Caco-2 (cell line): ENCODE measurements around the gene NRSN2. TPM values are rescaled to one million over a fixed set of nuclear protein-coding genes. Genes with fewer than 3 reads are reported as not detected.
A peak's percentile ranks its signal among the peaks of the same experiment; 100 is the strongest.

ENCODE experiments used
- BruUV-seq: library from RNA; stranded (reverse); fragments of 400-500 nt; replicated peaks from 2 replicates; lab custom pipeline; 2021; lab: Mats Ljungman, UMichigan
- CTCF ChIA-PET: fragments of 300-600 bp; sonication (Branson Sonifier 250); formaldehyde crosslinking; loops from one replicate; lab custom pipeline; 2022; ENCODE audit warnings: antibody characterized with exemption; lab: Charles Lee
- POLR2A ChIA-PET: fragments of 300-600 bp; sonication (Branson Sonifier 250); formaldehyde crosslinking; loops from one replicate; lab custom pipeline; 2022; ENCODE audit warnings: antibody characterized with exemption; lab: Charles Lee
- DNase-seq, 2 experiments: peaks; one replicate each; pipeline versions ENCODE4 v3.0.0 to v3.0.0-alpha.2; 2020 to 2022
- H3K27me3 ChIP-seq: replicated peaks from 2 replicates; pipeline ENCODE4 v1.6.0; 2011; ENCODE audit warnings: low read length; ENCODE audit not compliant: control insufficient read depth, insufficient read depth
- H3K36me3 ChIP-seq: 2 replicates; pipeline ENCODE4 v1.5.1; 2011; ENCODE audit warnings: low read length; ENCODE audit not compliant: control insufficient read depth, insufficient read depth
- H3K4me1 ChIP-seq: fragments of 250-450 bp; sonication (Bioruptor Pico); 2 replicates; pipeline ENCODE4 v1.5.1; 2020; ENCODE audit warnings: mild to moderate bottlenecking
- H3K4me3 ChIP-seq: 2 replicates; pipeline ENCODE4 v1.5.1; 2011; ENCODE audit warnings: low read depth, mild to moderate bottlenecking, control low read depth, low read length
- H3K9me3 ChIP-seq: fragments of 250-450 bp; sonication (Bioruptor Pico); 2 replicates; pipeline ENCODE4 v1.5.1; 2020; ENCODE audit warnings: mild to moderate bottlenecking, moderate library complexity
- H3K27ac Mint-ChIP-seq: one replicate; pipeline ENCODE4 v1.8.0; 2022; ENCODE audit warnings: mixed read lengths; ENCODE audit not compliant: unreplicated experiment
- H3K27me3 Mint-ChIP-seq: one replicate; pipeline ENCODE4 v1.8.0; 2022; ENCODE audit warnings: mixed read lengths; ENCODE audit not compliant: insufficient read depth, unreplicated experiment
- H3K36me3 Mint-ChIP-seq: one replicate; pipeline ENCODE4 v1.8.0; 2022; ENCODE audit warnings: mild to moderate bottlenecking, mixed read lengths; ENCODE audit not compliant: insufficient read depth, unreplicated experiment
- H3K4me1 Mint-ChIP-seq: one replicate; pipeline ENCODE4 v1.8.0; 2022; ENCODE audit warnings: low read depth, mixed read lengths; ENCODE audit not compliant: unreplicated experiment
- H3K4me3 Mint-ChIP-seq: one replicate; pipeline ENCODE4 v1.8.0; 2022; ENCODE audit warnings: mild to moderate bottlenecking, moderate library complexity, mixed read lengths; ENCODE audit not compliant: unreplicated experiment
- H3K9me3 Mint-ChIP-seq: one replicate; pipeline ENCODE4 v1.8.0; 2022; ENCODE audit warnings: mixed read lengths; ENCODE audit not compliant: unreplicated experiment
- CTCF ChIP-seq, 2 experiments: fragments of 200-600 bp in 1 of 2; IDR thresholded peaks; 1 replicate in 1 of 2; 2 replicates in 1 of 2; pipeline versions ENCODE4 v1.5.1 to v1.8.0; 2011 to 2022; ENCODE audit warnings: antibody characterized with exemption in 1 of 2, control low read depth in 1 of 2, inconsistent platforms in 1 of 2, low read depth in 1 of 2, low read length in 1 of 2, mild to moderate bottlenecking in 1 of 2, moderate library complexity in 1 of 2; ENCODE audit not compliant: insufficient read depth in 1 of 2, severe bottlenecking in 1 of 2, unreplicated experiment in 1 of 2
- intact Hi-C: fragments of 100-400 bp; cut with micrococcal nuclease; formaldehyde crosslinking; loops from one replicate; pipeline ENCODE4 v1.10.0; 2022; ENCODE audit not compliant: unreplicated experiment
- total RNA-seq: library from RNA; stranded (reverse); gene quantifications from 2 replicates; pipeline ENCODE4 v1.2.3, GENCODE V29; 2022

Gene NRSN2
- total RNA-seq, 1 experiment from 2014 or later = 27.5 TPM

GRCh38 chr20:370151-370600 lies 23.3 kb downstream of the NRSN2 start:
- DNase-seq = peak; percentile 85
- no peaks in the 10 kb centered on the region for H3K36me3 ChIP-seq
- peak overlapping the region; percentile 59 for H3K4me3 Mint-ChIP-seq
- peaks cover 84% of the 10 kb centered on the region for H3K4me1 ChIP-seq
- H3K36me3 Mint-ChIP-seq = peaks cover 35% of the 10 kb centered on the region
- H3K27me3 Mint-ChIP-seq = no peaks in the 10 kb centered on the region
- intact Hi-C loops = loop anchor here (1.0 to 2.0 kb wide), 3 partner anchors 10 to 32 kb away; partner anchors contain the start of gene TRIB3
- CTCF ChIA-PET = interaction anchor here (1.1 to 2.2 kb wide), 4 partner anchors 10 to 62 kb away, joined by 3 to 16 read pairs (median 5); no protein-coding TSS in a partner anchor
- H3K9me3 Mint-ChIP-seq = no peaks in the 10 kb centered on the region
- H3K4me1 Mint-ChIP-seq = peaks cover 73% of the 10 kb centered on the region
- no peaks in the 10 kb centered on the region for H3K9me3 ChIP-seq
- no TSS peak for BruUV-seq
- H3K27ac Mint-ChIP-seq = peak overlapping the region; percentile 99
- H3K4me3 ChIP-seq = no peak overlapping the region
- POLR2A ChIA-PET = interaction anchor here (0.6 to 4.0 kb wide), 4 partner anchors 11 to 38 kb away, joined by 4 to 75 read pairs (median 7); partner anchors contain the start of genes RBCK1 and TRIB3
- no peaks in the 10 kb centered on the region for H3K27me3 ChIP-seq
- TF ChIP-seq CTCF (IDR thresholded peaks at IDR 0.05; ENCODE audit: insufficient read depth in 1 of 2, low read depth in 1 of 2, low read length in 1 of 2, severe bottlenecking in 1 of 2, unreplicated experiment in 1 of 2) = no peak

DNA sequence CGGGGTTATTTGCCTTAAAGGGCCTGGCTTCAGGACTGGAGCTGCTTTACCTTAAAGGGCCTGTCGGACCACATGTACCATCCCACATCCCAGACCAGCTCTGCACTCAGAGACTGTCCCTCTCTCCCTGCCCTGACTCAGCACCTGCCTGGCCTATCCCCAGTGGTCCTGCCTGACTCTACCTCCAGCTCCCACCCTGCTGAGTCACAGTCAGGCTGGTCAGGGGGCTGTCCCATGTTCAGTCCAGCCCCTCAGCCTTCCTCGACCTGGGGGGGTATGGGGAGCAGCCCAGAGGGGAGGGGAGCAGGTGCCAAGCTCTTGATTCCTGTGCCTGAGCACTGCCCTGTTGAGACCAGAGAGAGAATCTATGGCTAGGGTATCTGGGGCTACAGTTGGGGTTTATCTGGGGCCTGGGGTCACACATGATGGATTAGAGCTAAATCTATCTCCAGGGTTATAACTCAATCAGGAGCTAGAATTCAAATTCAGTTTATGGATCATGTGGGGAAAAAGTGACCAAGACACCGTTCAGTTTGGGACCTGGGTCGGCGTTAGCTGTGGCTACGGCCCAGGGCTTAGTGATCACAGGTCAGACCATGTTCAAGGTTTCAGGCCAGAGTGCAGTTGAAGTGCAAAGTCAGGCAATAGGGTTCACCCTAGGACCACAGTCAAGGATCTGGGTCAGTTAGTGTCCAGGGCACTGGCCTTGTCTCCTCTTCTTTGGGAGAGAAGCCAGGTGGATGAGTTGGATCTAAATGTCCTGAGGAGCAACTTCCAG lies 24.3 kb downstream of the NRSN2 start:
- H3K27me3 Mint-ChIP-seq = no peaks in the 10 kb centered on the region
- Histone ChIP-seq H3K36me3 (no peaks in the 10 kb centered on the region), H3K27me3 (no peaks in the 10 kb centered on the region), H3K9me3 (no peaks in the 10 kb centered on the region), H3K4me1 (peaks cover 74% of the 10 kb centered on the region), H3K4me3 (no peak overlapping the region)
- CTCF ChIA-PET = interaction anchor here (0.6 to 2.2 kb wide), 6 partner anchors 9 to 107 kb away, joined by 4 to 16 read pairs (median 6); no protein-coding TSS in a partner anchor
- peaks cover 30% of the 10 kb centered on the region for H3K36me3 Mint-ChIP-seq
- H3K4me1 Mint-ChIP-seq = peaks cover 66% of the 10 kb centered on the region
- H3K9me3 Mint-ChIP-seq = no peaks in the 10 kb centered on the region
- TSS peak; percentile 78 for BruUV-seq
- intact Hi-C loops = loop anchor here (1.0 to 2.0 kb wide), 3 partner anchors 9 to 31 kb away; partner anchors contain the start of gene TRIB3
- H3K27ac Mint-ChIP-seq = peak overlapping the region; percentile 99
- TF ChIP-seq CTCF (IDR thresholded peaks at IDR 0.05; ENCODE audit: insufficient read depth in 1 of 2, low read depth in 1 of 2, low read length in 1 of 2, severe bottlenecking in 1 of 2, unreplicated experiment in 1 of 2) = no peak
- peak in 1 of 2 experiments; percentile 64 for DNase-seq
- peak overlapping the region; percentile 66 for H3K4me3 Mint-ChIP-seq
- POLR2A ChIA-PET = interaction anchor here (1.2 to 4.0 kb wide), 6 partner anchors 9 to 37 kb away, joined by 4 to 75 read pairs (median 14); partner anchors contain the start of genes NRSN2, RBCK1 and TRIB3
